Colon (tissue), 2 donors: ENCODE measurements around the gene GALNT10.

Experiments
- FAIRE-seq: peaks from 2 replicates; lab custom pipeline; 2012; peaks lifted over from hg19 to GRCh38; lab: Jason Lieb, UNC
- donor health status: control.
- donor health status: control.

Gene GALNT10

DNA sequence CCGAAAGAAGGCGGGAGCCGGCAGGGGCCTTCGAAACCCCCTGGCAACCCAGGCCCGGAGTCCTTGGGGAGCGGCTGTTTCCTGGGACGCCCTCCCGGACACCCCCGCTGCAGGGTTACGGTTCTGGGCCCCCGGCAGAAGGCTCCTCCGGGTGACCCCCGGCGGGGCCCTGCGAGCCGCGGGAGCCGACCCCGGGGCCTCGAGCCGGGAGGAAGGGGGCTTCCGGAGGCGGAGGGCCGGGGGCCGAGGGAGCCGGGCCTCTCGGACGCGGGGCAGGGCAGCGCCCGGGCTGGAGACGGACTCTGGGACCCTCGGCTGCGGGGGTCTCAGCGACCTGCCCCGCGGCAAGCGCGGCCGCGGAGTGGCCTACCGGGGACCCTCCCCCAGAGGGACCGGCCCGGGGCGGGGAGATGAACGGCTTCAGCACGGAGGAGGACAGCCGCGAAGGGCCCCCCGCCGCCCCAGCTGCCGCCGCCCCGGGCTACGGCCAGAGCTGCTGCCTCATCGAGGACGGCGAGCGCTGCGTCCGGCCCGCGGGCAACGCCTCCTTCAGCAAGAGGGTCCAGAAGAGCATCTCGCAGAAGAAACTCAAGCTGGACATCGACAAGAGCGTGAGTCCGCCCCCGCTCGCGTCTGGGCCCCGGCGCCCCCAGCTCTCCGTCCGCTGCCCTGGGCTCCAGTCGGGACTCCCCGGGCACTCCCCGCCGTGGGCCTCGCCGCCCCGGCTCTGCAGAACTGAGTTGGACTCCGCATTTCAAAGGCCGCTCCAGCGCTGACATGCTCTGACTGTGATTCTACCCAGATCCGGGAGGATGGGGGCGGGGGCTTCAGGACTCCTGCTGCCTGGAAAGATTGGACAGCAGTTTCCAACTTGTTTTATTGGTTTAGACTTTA lies 255.9 kb downstream of the GALNT10 start:
- no peak for FAIRE-seq

DNA sequence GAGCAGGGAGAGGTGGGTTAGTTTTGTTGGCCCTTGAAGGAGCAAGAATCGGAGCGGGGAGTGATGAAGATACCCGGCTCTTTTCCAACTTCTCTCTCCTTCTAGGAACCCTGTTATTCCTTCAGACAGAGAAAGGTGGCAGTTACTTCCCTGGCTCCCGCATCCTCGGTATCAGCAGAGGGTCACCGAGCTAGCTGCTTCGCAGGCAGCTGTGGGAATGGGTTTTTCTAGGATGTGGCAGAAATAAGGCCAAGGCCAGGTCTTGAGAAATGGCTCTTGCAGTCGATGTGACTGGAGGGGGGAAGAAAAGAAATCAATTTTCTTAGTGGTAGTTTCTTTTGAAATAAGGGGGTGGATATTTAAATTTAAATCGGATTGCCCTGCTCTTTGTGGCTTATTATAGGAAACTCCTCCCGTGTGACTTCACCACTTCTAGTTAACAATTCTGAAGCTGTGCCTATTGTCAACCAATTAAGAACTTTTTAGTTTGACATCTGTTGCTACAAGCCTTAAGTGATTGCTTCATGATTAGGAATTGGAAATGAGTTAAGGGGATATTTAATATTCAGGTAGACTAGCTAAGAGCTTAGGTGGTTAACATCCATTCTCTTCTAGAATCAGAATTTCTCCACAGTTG lies 256.7 kb downstream of the GALNT10 start:
- no peak for FAIRE-seq

DNA sequence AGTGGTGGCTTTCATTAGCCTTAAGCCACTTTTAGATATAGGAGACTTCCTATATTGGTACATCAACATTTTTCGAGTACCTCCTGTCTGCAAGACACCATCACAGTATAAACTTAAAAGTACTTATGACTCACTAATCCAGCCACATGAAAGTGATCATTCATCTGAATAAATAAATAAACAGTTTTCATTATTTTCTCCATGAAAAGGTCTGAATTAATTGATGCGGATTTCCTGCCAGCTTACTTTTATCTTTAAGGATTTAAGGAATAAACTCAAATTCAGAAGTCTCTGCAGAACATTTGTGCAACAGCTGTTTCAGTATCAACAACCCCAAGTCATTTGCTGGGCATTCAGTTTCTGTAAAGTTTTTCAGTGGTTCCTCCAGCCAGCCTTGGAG lies 259.3 kb downstream of the GALNT10 start:
- no peak for FAIRE-seq

DNA sequence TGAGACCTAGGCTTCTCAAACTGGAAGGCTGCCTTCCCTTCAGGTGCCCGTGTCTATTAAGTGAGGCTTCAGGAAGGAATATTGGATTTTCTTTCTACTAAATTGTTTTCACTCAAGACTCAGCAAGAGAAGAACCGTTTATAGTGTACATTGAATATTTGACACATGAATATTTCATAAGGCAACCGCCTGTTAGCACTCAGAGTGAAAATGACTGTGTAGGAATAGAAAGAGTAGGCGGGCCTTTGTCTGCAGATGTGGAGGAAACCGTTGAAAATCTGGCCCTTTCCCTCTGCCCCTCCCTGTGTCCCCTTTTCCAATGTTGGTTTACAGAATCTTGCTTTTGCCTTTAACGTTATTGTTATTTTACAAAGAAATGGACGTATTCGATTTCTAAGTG lies 261.4 kb downstream of the GALNT10 start:
- FAIRE-seq: no peak

DNA sequence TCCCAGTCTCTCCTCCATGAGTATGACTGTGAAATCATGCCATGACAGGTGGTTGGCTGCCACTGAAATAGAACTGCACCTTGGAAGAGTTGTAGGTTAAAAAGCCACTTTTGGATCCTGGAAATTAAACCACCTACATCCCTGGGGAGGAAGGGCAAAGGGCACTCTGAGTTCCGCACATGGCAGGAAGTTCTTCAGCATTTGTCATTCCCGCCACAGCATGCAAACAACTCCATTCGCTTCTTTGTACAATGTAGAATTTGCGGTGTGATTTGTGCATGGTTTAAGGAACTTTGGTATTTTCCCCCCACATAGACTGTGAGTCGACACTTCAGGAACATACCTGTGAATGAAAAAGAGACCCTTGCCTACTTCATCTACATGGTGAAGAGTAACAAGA lies 265.1 kb downstream of the GALNT10 start:
- no peak for FAIRE-seq

DNA sequence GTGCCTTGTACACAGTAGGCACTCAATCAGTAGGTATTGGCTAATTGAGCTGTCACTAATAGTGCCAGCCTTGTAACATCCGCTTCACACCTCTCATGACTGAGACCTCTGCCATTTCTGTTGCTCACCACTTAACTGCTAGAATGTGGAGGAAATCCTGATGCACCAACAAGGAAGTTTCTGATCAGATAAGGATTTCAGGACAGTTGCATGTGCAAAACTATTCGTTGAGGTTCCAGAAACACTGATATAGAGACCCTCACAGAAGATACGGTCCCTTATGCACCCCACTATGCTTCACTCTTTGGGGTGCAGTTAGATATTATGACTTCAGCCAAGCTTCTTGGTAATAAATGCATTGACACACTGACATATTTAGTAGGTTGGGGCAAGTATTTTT lies 266.0 kb downstream of the GALNT10 start:
- FAIRE-seq: no peak

DNA sequence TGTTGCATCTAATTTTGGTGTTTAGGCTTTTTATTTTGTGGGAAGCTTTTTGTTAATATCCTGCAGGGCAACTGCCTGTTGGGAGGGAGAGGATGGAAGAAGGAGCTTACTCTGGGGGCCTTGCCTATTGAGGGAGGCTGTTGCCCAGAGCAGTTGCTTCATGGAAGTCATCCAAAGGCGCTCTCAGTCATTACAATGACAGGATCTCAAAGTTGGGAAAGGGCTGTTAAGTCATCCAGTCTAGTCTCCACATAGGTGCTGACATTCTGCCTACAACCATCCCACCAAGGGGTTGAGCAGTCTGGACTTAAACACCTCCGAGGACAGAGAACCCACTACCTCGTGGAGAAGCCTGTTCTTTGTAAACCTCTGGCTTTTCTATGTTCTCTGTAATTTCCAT lies 268.5 kb downstream of the GALNT10 start:
- no peak for FAIRE-seq

DNA sequence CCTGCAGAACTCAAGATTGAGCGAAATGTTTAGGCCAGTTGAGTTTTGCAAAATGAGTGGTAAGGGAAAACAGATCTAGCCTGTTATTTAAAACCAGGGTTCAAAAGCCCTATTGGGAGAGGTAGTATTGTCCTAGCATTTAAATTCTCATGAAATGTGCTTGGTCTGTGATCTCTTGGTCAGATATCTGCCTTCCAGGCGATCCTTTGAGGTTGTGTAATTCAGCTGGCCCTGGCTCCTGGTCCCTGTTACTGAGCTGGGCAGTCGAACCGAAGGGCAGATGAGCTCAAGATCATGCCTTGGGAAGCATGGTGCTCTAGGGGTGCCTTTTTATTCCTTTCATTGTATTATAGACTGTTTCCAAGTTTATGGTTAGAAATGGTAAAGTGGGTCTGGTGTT lies 269.6 kb downstream of the GALNT10 start:
- no peak for FAIRE-seq

DNA sequence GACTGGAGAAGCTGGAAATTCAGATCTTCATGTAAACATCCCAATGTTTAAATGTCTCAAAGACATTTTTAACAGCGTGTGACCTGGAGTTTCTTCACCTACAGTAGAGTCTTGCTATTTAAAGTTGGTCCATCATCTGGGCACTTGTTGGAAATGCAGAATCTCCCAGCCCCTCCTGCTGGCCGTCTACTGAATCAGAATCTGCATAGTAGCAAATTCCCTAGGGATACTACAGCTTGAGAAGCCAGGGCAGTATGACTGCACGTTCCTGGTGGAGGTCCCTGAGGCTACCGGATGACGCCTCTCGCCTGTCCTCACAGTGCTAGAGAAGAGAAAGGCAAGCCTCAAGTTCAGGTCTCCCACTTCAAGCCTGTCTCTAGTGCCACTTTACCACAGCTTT lies 271.0 kb downstream of the GALNT10 start:
- no peak for FAIRE-seq

DNA sequence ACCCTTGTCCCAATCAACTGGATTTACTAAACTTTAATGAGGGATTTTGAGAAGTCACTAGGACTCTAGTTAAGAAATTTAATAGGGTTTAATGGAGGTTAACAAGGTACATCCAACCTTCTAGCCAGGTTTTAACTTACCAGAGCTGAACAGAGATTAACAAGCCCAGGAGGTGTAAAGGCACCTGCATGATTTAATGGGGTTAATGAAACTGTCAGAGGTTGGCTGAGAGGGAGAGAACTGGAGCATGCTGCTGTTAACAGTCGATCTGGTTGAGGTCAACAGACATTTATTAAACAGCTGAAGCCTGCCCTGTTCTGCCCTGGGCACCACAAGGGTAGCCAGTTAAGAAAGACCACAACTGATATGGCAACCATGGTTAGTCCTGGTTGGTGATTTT lies 273.9 kb downstream of the GALNT10 start:
- FAIRE-seq: no peak

DNA sequence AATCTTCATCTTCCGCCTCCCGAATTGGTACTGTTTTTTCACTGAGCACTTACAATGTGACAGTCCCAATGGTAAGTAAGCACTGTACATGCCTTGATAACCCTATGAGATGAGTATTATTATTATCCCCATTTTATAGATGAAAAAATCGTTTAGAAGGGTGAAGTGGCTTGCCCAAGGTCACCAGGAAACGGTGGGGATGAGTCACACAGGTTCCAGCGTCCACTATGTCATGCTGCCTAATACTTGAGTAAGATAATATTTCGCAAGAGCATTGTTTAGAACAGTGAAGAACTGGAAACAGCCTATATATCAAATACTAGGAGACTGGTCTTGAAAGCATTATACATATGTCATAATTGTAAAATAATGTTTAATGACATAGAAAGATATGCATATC lies 274.6 kb downstream of the GALNT10 start:
- FAIRE-seq: no peak

DNA sequence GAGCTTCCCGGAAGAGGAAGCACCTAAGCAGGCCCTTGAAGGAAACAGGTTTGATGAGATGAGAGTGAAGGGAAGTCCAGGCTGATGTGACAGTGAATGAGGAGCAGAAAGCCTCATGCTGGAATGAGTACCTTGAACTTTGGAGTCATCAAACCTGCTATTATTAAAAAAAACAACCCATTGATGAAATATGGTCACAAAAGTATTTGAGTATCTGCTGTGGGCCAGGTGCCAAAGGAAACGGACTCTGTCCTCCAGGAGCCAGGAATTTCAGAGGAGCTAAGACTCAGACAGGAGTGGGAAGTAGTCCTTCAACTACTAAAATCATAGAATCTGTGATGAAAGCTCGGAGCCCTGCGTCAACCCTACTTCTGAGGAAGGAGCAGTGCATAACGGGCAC lies 275.6 kb downstream of the GALNT10 start:
- no peak for FAIRE-seq

DNA sequence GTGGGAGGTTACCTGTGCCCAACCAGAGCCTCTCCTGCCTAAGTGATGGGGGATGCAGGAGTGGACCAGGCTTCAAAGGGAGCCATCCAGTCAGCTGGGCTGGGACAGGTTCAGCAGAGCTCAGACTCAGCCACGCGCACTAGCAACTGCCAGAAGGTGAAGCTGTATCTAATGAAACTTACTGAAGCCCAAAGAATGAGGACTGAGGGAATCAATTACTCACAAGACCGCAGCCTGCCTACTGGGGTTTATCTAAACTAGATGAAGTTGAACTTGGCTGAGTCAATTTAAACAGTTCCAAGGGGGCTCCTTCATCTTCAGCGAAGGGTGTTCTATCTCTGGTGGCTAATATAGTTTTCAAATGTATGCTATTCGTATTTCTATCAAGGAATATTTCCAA lies 276.1 kb downstream of the GALNT10 start:
- FAIRE-seq: no peak

DNA sequence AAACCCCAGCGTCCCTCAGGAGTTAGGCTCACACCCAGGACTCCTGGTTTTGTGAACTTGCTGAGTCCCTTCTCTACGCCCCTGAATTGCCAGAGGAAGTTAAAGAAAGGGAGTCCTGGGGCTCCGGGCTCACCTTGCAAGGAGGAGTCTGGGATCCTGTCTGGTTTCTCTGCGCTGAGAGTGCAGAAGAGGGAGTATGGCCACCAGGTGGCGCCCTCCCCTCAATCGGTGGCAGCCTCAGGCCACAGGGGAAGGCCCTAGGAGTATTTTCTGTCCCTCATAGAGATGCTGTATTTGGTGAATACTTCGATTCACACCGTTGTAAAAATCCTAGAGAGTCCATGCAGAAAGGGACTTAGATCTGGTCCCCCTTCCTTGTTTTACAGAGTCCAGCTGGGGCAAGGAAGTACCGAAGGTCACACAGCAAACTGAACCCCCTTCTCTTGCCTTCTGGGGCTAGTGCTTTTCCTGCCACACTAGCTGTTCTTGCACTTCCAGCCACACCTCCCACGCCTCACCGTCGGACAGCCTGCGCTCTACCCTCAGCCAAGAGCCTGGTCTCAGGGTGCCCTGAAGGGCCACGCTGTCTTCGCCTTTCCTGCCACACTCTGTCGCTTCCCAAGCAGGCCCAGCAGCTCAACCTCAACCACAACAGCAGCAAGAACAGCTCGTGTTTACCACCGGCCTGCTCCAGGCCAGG lies 277.3 kb downstream of the GALNT10 start:
- no peak for FAIRE-seq

DNA sequence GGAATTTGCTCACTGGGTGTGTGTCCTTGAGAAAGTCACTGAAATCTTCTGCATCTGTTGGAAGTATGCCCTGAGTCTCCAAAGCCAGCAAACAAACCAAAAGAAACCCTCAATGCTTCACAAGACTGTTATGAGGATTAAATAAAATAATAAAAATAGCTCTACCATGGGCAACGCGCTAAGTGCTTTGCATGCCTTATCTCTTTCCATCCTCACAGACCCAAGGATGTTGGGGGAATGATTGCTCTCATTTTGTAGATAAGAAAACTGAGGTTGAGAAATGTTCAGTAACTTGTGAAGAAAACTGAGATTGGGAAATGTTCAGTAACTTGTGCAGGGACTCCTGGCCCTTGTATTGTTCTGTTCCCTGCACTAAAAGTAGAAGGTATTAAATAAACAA lies 279.6 kb downstream of the GALNT10 start:
- FAIRE-seq: no peak
